ENCODE measurements around the gene OR14A16. TPM values are rescaled to one million over a fixed set of nuclear protein-coding genes. Genes with fewer than 3 reads are reported as not detected.

The OR14A16 gene
- total RNA-seq, 1 experiment from 2014 or later: not detected

DNA sequence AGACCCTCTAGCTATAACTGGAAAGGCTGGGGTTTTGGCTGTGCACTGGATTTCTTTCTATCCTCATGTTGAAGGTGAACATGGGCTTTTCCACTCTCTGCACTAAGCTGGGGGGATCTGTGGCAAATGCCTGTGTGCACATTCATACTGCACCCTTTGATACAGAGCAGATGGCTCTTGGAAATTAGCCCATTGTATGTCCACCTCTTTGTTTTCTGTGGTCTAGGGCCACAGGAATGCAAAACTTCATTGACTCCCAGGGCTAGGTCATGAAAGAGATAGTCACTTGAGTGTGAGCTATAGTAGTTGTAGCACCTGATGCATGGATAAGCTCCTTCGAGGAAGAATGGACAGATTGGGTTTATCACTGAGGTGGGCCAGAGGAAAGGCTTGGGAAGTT lies 5.7 kb upstream of the OR14A16 start:
- no peaks in the 10 kb centered on the region for H3K27me3 Mint-ChIP-seq (ENCODE audit: unreplicated experiment)
- H3K4me1 Mint-ChIP-seq (ENCODE audit: low read depth, unreplicated experiment): no peaks in the 10 kb centered on the region
- CTCF ChIA-PET: no interaction called here

DNA sequence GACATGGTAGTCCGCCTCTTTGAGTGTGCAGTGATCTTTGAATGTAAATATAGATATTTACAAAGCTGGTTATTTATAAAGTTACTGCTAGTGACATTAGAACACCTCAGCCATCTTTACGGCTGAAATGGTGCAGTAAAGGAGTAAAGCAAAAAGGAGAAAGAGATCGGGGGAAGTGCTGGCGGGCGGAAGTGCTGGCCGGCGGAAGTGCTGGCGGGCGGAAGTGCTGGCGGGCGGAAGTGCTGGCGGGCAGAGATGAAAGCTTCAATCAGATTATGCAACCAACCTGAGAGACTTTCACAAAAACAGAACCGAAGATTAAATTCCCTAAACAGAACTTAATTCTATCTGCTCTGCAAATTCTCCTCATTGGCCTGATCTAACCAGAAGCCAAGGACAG lies 1.4 kb upstream of the OR14A16 start:
- Mint-ChIP-seq H3K4me3 (ENCODE audit: low read depth, unreplicated experiment) (no peak overlapping the region), H3K9me3 (ENCODE audit: low read depth, unreplicated experiment) (peaks cover 9% of the 10 kb centered on the region), H3K36me3 (ENCODE audit: insufficient read depth, unreplicated experiment) (no peaks in the 10 kb centered on the region), H3K4me1 (ENCODE audit: low read depth, unreplicated experiment) (no peaks in the 10 kb centered on the region), H3K27me3 (ENCODE audit: unreplicated experiment) (no peaks in the 10 kb centered on the region), H3K27ac (ENCODE audit: unreplicated experiment) (no peak overlapping the region)
- intact Hi-C loops (cut with micrococcal nuclease; ENCODE audit: unreplicated experiment): no loop called here
- DNase-seq: no peak
- BruUV-seq (replicated peaks): no TSS peak
- CTCF ChIA-PET: no interaction called here
- TF ChIP-seq, protein P1, sequence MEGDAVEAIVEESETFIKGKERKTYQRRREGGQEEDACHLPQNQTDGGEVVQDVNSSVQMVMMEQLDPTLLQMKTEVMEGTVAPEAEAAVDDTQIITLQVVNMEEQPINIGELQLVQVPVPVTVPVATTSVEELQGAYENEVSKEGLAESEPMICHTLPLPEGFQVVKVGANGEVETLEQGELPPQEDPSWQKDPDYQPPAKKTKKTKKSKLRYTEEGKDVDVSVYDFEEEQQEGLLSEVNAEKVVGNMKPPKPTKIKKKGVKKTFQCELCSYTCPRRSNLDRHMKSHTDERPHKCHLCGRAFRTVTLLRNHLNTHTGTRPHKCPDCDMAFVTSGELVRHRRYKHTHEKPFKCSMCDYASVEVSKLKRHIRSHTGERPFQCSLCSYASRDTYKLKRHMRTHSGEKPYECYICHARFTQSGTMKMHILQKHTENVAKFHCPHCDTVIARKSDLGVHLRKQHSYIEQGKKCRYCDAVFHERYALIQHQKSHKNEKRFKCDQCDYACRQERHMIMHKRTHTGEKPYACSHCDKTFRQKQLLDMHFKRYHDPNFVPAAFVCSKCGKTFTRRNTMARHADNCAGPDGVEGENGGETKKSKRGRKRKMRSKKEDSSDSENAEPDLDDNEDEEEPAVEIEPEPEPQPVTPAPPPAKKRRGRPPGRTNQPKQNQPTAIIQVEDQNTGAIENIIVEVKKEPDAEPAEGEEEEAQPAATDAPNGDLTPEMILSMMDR (IDR thresholded peaks at IDR 0.05; ENCODE audit: unreplicated experiment): no peak

More for the DNA sequence above, 5.7 kb upstream of the OR14A16 start:
- Mint-ChIP-seq H3K36me3 (ENCODE audit: insufficient read depth, unreplicated experiment) (no peaks in the 10 kb centered on the region), H3K27ac (ENCODE audit: unreplicated experiment) (no peak overlapping the region), H3K4me3 (ENCODE audit: low read depth, unreplicated experiment) (no peak overlapping the region), H3K9me3 (ENCODE audit: low read depth, unreplicated experiment) (peaks cover 19% of the 10 kb centered on the region)
- no peak for DNase-seq
- no TSS peak for BruUV-seq (replicated peaks)
- TF ChIP-seq, protein P1 (IDR thresholded peaks at IDR 0.05; ENCODE audit: unreplicated experiment): no peak
- intact Hi-C loops (cut with micrococcal nuclease; ENCODE audit: unreplicated experiment): no loop called here

DNA sequence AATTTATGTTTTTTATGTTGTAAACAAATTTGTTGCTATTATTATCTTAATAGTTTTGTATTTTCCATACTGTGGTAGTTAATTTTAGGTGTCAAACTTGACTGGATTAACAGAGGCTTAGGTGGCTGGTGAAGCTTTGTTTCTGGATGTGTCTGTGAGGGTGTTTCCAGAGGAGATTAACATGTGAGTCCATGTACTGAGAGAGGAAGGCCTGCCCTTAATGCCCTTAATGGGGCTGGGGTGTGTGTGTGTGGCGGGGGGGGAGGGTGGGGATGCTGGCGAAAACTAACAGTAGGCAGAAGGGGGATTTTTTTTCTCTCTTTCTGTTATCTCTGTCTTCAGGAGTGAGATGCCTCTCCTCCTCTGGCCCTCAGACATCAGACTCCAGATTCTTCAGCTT lies 1.9 kb downstream of the OR14A16 start:
- DNase-seq: no peak
- Mint-ChIP-seq H3K27me3 (ENCODE audit: unreplicated experiment) (no peaks in the 10 kb centered on the region), H3K4me3 (ENCODE audit: low read depth, unreplicated experiment) (no peak overlapping the region), H3K36me3 (ENCODE audit: insufficient read depth, unreplicated experiment) (no peaks in the 10 kb centered on the region), H3K27ac (ENCODE audit: unreplicated experiment) (no peak overlapping the region), H3K9me3 (ENCODE audit: low read depth, unreplicated experiment) (peaks cover 16% of the 10 kb centered on the region), H3K4me1 (ENCODE audit: low read depth, unreplicated experiment) (no peaks in the 10 kb centered on the region)
- TF ChIP-seq, protein P1 (IDR thresholded peaks at IDR 0.05; ENCODE audit: unreplicated experiment): no peak
- intact Hi-C loops (cut with micrococcal nuclease; ENCODE audit: unreplicated experiment): no loop called here
- CTCF ChIA-PET: no interaction called here
- BruUV-seq (replicated peaks): no TSS peak

DNA sequence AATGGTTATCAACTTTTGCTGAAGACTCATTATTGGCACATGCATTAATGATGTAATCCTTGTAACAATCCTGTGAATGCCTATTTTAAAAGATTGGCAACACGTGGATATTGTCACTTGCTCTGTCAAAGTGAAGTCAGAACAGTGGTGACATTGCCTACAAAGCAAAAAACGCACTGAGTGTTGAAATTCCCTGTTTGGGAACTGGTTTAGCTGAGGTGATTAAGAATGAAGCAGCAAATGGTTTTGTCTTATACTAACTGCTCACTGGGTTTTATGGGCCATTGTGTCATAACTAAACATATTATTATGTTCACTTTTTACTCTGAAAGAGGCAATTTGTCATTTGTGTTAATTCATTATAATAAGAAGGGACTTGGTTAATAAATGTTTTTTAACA lies 11.3 kb downstream of the OR14A16 start:
- no TSS peak for BruUV-seq (replicated peaks)
- peaks cover 5% of the 10 kb centered on the region for H3K36me3 Mint-ChIP-seq (ENCODE audit: insufficient read depth, unreplicated experiment)
- intact Hi-C loops (cut with micrococcal nuclease; ENCODE audit: unreplicated experiment): no loop called here
- no peaks in the 10 kb centered on the region for H3K4me1 Mint-ChIP-seq (ENCODE audit: low read depth, unreplicated experiment)
- peaks cover 20% of the 10 kb centered on the region for H3K9me3 Mint-ChIP-seq (ENCODE audit: low read depth, unreplicated experiment)
- CTCF ChIA-PET: no interaction called here
- H3K4me3 Mint-ChIP-seq (ENCODE audit: low read depth, unreplicated experiment): no peak overlapping the region
- TF ChIP-seq, protein P1 (IDR thresholded peaks at IDR 0.05; ENCODE audit: unreplicated experiment): no peak
- DNase-seq: no peak
- H3K27me3 Mint-ChIP-seq (ENCODE audit: unreplicated experiment): no peaks in the 10 kb centered on the region
- no peak overlapping the region for H3K27ac Mint-ChIP-seq (ENCODE audit: unreplicated experiment)

Data from Calu3 (cell line).